ENCODE results near the gene GCGR.

Gene GCGR

DNA sequence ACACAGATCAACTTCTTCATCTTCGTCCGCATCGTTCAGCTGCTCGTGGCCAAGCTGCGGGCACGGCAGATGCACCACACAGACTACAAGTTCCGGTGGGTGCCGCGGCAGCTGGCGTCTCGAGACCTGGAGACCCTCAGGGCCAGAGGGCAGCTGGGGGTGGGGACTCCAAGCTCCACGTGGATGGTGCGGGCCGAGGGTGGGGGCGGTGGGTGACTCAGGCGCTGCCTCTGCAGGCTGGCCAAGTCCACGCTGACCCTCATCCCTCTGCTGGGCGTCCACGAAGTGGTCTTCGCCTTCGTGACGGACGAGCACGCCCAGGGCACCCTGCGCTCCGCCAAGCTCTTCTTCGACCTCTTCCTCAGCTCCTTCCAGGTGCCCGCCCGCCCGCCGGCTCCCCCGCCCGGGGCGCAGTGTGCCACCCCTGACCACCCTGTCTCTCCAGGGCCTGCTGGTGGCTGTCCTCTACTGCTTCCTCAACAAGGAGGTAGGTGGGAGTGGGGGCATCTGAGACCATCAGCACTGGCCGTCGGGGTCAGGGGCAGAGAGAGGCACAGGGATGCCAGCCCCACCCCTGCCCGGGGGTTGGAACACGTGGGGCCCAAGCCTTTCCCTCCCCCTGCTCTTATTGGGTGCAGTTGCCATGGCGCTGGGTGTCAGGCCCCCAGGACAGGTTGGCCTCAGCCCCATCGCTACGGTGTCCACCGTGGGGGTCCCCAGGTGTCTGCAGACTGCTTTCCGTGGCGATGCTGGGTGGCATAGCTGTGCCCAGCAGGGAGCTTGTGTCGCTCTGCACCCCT lies 8.8 kb downstream of the GCGR start:
- no peak for DNase-seq

DNA sequence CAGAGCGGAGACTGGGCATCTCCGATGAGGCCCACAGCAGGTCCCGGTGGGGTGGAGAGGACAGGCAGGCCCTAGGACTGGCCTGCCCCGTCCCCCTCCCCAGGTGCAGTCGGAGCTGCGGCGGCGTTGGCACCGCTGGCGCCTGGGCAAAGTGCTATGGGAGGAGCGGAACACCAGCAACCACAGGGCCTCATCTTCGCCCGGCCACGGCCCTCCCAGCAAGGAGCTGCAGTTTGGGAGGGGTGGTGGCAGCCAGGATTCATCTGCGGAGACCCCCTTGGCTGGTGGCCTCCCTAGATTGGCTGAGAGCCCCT lies 9.4 kb downstream of the GCGR start:
- no peak for DNase-seq

DNA sequence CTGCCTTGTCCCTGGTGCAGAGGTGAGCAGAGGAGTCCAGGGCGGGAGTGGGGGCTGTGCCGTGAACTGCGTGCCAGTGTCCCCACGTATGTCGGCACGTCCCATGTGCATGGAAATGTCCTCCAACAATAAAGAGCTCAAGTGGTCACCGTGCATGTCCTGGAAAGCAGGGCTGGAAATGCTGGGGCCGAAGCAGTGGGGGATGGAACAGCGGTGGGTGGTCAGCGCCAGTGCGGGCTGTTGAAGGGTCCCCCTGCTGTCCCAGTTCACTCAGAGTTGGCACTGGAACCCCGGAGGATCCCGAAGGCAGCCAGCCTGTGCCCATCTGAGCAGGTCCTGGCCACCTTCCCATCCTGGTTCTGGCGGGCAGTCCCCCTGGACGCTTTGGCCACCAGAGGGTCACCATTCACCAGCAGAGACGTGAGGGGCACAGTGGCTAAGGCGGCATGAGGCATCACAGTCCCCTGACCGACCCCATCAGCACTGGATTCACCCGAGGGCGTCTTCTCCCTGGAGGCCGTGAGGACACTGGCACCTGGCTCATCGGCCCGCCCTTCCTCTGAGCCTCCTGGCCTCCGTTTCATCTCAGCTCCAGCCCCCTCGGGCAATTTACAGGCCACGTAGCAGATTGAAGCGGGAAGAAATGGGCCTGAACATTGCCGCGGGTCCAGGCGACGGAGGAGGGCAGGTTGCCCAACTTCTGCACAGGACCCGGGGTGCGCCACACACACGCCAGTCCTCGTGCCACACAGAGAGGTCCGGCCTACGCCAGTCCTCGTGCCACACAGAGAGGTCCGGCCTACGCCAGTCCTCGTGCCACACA lies 10.1 kb downstream of the GCGR start:
- DNase-seq = no peak

DNA sequence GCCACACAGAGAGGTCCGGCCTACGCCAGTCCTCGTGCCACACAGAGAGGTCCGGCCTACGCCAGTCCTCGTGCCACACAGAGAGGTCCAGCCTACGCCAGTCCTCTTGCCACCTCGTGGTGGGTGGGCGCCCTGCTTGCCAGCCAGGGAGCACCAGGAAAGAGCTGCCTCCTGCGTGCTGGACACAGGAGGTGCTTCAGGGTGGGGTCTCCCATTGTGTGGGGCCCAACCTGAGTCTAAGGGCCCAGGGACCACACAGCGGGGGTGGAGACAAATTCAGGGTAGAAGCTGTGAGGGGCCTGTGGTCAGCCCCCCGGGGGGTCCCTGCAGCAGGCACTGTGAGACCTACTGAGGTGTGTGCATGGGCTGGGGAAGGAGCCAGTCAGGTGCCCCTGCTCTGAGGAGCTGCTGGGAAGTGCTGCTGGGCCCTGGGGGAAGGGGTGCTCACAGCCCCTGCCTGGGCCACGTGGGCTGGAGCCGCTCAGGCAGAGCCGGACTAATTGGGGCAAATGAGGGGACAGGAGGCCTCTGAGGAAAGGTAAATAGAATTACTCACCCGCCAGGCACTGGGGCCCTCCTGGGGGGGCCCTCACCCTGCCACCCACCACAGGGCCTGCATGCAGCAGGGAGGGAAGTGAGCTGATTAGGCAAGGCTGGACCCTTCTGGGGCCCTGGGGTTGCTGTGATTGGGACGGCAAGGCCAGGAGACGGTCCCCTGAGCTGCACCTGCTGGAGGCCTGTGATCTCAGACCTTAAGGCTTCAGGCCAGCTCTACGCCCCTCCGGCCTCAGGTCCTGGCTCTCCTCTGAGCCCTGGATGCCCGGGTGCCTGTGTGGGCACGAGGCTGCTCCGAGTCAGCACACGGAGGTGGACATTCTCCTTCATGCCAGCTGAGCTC lies 11.0 kb downstream of the GCGR start:
- no peak for DNase-seq

DNA sequence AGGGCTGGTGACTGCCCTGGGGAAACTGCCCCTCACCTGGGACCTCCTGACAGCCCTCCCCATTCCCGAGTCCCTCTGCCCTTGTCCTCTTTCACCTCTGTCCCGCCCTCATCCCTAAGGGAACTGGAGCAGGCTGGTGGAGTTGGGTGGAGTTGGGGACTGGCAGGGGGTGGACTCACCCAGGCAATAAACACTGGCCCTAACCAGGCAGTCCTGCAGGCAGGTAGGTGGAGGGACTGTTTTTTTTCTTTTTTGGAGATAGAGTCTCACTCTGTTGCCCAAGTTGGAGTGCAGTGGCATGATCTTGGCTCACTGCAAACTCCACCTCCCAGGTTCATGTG lies 11.7 kb downstream of the GCGR start:
- DNase-seq = no peak

DNA sequence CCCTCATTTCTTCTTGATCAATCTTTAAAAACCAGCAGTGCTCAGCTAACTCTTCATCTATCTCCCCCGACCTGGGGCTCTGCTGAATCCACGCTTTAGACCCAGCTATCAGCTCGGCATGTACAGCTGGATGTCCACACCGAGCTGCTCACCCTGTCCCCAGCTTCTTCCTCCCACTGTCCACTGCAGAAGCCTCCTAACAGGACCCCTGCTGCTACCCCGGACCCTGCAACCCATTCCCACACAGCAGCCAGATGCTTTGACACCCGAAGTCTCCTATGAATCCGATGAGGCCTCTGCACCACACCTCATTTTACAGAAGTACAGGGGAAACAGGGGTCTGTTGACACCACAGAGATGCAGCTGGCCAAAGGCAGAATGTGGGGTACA lies 13.8 kb downstream of the GCGR start:
- no peak for DNase-seq

DNA sequence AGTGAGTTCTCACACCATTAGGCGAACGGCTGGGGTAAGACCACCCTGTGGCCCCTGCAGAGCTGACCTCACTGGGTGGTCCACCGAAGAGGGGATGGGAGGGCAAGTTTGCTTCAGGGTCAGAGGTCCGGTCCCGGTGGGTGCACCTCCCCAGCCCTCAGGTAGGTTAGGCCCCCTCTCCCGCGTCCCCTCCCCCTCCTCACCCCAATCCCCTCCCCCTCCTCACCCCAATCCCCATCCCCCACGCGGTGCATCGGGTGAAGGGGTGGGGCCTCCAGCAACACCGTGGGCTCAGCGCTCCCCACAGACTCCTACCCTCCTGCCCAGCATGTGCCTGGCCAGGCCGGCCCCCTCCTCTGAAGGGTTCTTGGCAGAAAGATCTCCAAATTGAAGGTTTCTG lies 15.8 kb downstream of the GCGR start:
- DNase-seq = no peak

DNA sequence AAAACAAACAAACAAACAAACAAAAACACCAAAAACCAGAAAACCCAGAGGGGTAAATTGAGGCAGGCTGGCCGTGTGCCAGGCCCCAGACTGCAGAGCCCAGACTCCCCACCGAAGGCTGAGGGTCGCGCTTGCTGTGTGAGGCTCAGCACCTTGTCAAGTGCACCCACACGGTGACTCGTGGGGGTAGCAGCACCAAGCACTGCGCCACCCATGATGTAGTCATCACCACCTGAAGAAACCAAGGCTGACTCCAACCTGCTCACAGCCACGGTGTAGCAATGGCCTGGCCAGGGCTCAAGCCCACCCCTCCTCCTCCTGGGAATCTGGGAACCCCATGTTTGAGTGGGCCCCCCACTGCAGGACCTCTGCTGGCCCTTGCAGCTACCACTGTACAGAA lies 17.2 kb downstream of the GCGR start:
- no peak for DNase-seq

DNA sequence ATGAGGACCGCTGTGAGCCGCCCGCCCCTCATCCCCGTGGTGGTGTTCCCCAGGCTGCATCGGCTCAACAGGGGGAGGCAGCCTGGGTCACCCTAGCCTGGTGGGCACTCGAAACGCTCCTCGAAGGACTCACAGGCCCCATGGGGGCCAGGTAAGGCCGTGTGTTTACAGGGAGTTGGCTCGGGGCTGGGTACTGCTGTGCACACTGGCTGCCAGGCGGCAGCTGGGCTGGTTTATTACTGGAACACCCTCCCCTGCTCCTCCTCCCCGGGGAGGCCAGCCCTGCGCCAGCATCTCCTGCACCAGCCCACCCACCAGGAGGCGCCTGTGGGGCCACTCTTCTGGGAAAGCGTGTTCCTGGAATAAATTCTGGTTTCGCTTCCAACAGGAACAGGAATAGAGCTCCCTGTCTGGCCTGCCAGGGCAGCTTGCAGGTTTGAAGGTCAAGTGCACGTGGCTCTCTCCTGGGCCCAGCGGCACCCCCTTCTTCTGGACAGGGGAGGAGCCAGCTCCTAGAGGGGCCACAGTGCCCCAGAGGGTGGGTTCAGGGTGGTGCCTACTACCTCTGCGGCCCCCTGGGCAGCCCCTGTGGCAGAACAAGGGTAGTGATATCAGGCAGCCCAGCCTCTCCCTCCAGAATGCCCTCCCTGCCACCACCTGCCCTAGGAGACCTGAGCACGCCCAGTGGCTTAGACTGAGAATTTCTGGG lies 17.8 kb downstream of the GCGR start:
- no peak for DNase-seq

DNA sequence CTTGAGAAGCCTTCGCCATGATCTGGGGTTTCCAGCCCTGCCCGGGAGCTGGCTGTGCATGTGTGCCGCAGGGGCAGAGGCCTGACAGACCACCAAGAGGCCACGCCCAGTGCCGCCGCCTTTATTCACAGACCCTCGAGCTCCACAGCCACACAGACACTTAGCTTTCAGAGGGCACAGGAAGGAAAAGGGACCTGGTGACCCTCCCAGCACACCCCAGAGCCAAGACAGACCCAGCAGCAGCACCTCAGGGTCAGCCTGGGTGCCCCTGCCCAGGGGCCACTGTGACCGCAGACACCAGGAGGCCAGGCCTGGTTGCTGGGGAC lies 18.3 kb downstream of the GCGR start:
- DNase-seq = no peak

DNA sequence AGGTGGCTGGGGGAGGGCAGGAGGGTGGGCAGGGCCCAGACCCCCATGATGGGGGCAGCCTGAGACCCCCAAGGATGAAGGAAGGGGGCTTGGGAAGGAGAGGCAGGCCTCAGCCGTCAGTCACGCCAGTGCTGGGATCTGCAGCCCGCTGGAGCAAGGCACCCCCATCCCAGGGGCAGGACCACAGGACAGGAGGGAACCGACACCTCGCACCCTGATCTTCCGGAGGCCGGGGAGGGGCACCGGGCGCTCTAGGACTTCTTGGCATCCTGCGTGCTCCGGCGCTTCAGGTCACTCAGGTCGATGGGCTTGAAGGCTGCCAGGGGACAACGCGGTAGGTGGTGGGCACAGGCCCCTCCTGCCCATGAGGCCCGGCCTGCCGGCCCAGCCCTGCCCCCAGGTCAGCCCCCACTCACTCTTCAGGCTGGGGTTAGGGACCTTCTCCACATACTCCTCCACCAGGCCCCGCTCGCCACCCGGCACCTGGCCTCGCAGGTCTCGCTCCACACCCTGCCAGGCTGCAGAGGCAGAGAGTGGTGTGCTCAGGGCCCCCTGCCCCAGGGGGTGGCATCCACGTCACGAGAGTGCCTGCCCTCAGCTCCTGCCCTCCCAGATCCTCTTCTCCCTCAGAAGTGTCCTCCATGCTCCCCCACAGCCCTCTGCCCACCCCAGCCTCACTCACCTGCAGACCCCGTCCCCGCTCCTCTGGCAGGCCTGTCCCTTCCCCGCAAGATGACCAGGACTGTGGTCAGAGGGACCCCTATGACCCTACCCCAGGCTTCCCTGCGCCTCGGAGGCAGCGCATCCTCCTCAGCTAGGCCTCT lies 19.3 kb downstream of the GCGR start:
- no peak for DNase-seq

DNA sequence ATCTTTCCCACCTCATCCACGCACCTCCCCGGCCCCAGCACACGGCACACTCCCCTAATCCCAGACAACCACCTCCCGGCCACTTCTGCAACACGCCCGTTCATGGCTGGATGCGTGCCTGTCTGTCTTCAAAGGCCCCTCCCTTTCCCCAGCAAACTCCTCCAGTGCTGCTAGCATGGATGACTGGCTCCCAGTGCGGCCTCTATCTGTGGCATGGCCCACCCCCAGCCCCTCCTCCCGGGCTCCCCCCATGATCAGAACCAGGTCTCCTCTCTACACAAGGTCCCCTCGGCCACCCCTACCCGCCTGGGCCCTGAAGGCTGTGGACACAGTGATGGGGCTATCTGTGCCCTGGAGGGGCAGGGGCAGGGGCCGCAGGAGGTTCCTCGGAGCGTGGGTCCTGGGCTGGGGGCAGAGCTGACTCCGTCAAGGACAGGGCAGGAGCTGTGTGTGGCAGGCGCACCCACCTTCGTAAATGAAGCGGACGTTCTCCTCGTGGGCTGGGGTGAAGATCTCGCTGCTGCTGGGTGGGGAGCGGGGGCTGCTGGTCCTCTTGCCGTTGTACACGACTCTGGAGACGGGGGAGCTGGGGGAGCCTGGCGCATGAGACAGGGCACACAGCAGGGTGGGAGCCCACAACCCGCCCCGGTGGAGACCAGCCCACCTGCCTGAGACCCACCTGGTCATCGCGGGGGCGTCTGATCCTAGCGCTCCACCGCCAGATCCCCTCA lies 20.0 kb downstream of the GCGR start:
- DNase-seq = no peak

DNA sequence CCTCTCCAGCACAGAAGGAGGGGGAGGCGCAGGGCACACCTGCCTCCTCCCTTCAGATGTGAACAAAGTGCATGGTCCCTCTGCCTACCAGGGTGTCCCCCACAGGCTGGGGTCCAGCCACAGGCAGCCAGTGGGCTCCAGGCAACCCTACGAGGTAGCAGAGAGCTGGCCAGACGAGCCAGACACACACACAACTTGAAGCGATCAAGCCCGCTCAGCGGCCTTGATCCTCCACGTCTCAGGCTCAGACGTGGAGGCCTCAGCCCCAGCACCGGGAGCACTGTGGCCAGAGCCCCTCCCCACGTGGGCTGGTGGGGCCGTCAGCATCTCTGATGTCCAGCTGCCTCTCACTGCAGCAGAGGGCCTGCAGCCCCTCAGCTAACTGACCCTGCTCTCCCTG lies 20.6 kb downstream of the GCGR start:
- no peak for DNase-seq

DNA sequence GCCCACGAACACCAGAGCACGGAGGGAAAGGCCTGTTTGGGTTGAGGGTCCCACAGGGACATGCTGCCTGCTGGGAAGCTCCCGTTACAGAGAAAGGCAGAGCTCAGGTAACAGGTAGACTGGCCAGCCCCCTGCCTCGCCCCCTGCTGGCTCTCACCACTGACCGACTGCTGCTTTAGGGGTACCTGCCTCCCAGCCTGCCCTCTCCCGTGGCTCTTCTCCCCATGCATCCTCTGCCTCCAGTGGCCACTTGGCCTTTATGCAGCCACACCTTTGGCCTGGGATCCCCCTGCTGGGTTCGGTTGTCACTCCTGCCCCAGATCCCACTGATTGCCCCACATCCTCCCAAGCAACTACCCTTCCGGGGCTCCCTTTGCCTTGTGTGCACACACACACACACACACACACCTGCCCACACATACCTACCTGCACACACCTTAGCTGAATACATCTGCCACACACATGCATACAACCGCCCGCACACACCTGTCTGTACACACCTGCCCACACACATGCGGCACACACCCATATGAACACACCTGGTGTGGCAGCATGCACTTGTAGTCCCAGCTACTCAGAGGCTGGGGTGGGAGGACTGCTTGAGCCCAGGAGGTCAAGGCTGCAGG lies 22.0 kb downstream of the GCGR start:
- no peak for DNase-seq

DNA sequence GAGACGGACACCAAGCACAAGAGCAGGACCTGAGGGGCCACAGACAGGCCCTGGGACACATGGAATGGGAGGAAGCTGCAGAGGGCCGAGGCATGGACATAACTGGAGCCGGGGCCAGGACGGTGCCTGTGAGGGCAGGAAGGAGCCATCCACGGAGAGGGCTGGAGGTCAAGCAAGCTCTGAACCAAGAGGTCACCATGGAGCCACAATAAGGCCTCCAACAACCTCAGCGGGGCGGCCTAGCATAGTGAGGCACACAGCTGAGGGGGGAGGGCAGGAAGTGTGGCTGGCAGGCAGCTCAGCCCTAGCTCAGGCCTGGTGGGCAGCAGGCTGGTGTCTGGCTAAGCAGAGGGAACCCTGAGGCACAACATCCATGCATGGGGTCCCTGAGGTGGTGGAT lies 24.7 kb downstream of the GCGR start:
- DNase-seq = no peak

DNA sequence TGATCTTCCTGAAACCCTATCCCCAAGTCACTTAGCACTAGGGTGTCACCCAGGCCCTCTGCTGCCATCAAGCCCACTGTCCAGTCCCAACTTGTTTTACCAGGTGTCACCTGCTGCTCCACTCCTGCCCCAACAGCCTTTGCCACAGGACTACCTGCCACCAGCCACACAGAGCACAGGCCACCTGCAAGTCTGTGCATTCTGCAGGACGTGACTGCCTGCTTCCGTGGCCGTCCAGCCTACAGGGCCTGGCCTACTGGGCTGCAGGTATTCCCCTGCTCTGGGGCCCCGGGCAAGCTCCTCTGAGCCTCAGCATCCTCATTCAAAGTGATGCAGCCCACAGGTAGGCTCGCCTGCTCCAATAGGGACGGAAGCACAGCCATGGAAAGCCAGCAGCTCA lies 25.9 kb downstream of the GCGR start:
- DNase-seq = no peak

DNA sequence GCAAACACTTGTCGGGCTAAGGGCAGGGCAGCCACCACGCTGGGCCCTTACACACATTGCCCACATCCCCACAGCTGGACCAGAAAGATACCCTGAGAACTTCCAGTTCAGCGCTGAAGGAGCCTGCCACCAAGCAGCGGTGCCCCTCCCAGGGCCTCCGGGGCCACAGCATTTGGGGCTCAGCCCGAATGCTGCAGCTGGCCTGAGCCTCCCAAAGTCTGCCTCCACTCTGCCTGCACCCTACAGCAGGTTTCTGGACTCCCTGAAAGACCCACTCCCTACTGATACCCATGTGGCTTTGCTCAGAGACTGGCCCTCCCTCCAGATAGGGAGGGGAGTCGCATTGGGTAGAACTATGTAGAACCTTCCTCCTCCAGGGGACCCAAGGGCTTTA lies 27.6 kb downstream of the GCGR start:
- DNase-seq = no peak

DNA sequence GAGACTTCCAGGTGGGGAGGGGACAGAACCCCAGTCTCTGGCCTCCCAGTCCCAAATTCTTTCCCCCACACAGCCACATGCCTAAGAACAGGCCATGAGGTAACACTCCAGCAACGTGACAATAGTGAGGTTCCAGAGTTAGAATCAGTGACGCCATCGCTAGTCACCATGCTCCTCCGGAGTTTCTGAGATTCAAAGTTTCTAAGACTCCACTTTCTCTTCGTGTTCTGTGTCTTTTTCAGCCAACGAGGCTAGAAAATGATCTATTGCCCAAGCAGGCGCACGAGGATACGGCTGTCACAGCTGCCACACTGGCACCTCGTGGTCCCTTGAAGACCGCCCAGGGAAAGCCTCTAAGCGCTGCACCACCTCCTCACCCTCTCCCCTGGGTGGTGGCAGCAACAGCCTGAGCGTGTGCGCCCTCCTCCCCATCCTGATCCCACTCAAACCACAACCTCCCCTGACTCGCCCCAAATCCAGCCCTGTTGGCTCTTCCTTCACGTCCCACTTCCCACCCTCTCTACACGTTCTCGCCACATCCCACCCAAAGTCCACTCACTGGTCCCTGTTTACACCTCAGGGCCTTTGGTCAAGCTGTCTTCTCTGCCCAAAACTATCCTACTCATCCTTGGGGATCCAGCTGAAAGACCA lies 28.1 kb downstream of the GCGR start:
- DNase-seq = peak; percentile 49

DNA sequence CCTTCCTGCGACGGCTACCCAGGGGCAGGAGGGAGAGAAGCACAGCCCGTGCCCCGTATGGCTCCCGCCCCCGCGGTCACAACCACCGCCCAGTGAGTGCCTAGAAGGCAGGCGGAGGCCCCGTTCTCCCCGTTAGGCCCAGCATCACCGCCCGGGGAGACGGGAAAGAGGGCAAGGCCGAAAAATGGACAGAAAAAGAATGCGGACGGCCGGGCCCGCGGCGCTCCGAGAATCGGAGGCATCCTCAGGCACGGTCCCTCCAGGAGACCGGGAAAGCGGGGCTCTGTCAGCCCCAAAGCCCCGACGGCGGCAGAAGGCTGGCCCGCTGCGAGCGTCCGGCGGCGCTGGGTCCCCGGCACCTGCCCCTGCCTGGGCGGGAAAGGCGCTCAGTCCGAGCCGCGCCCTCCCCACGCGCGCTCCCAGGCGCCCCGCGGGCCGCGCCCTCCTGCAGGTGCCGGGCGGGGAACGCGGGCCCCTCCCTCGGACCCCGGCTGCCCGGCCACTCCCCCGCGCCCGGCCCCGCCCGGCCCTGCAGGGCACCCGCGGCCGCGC lies 28.7 kb downstream of the GCGR start:
- peak; percentile 21 for DNase-seq

Data from CD4-positive, alpha-beta T cell treated with Interleukin-21 for 1 hour (primary cell).